HCT116 (cell line): ENCODE data around the gene TSSK6. TPM values are rescaled to one million over a fixed set of nuclear protein-coding genes. Genes with fewer than 3 reads are reported as not detected.
A peak's percentile ranks its signal among the peaks of the same experiment; 100 is the strongest.

Source experiments
- ATAC-seq: fragments of 200-7000 bp; cut with Tn5 transposase; 2 replicates; pipeline ENCODE4 v1.9.1; 2020; ENCODE audit warnings: mild to moderate bottlenecking, moderate library complexity
- BruUV-seq: library from RNA; stranded (reverse); fragments of 400-500 nt; replicated peaks from 2 replicates; lab custom pipeline; 2021; lab: Mats Ljungman, UMichigan
- CTCF ChIA-PET: fragments of 300-600 bp; sonication (Branson Sonifier 250); formaldehyde crosslinking; loops from one replicate; lab custom pipeline; 2021; ENCODE audit warnings: antibody characterized with exemption; lab: Charles Lee
- POLR2A ChIA-PET: fragments of 300-600, 350-600 bp; sonication (Branson Sonifier 250); formaldehyde crosslinking; loops from one replicate; lab custom pipeline; 2021; ENCODE audit warnings: antibody characterized with exemption; lab: Charles Lee
- RAD21 ChIA-PET, 2 experiments: fragments of 300-600 bp; sonication (Branson Sonifier 250); formaldehyde crosslinking; loops; one replicate each; lab custom pipeline; 2023; ENCODE audit warnings: low total read pairs in 2 of 2; ENCODE audit not compliant: uncharacterized antibody in 2 of 2, unreplicated experiment in 2 of 2, low non-redundant PET in 1 of 2; lab: Charles Lee
- DNase-seq: peaks from one replicate; pipeline ENCODE4 v3.0.0-alpha.2; 2010; ENCODE audit warnings: low read depth, low spot score
- H2AFZ ChIP-seq: fragments of 200-600 bp; shearing (Covaris generic), sonication (generic); 2 replicates; pipeline ENCODE4 v1.6.1; 2017; ENCODE audit warnings: low read depth, mixed run types, mixed read lengths, antibody characterized with exemption, low read length; ENCODE audit not compliant: poor library complexity, severe bottlenecking
- H3K27ac ChIP-seq: 2 replicates; pipeline ENCODE4 v1.5.1; 2012; ENCODE audit warnings: low read depth, low read length
- H3K27me3 ChIP-seq: fragments of 200-600 bp; sonication (generic); 2 replicates; pipeline ENCODE4 v1.6.1; 2016; ENCODE audit warnings: mixed run types, low read length, mixed read lengths; ENCODE audit not compliant: insufficient read depth
- H3K36me3 ChIP-seq, 2 experiments: fragments of 200-500 bp in 1 of 2; fragments of 200-600 bp in 1 of 2; sonication (Bioruptor generic) in 1 of 2; sonication (generic) in 1 of 2; 2 replicates each; pipeline versions ENCODE4 v1.5.1 to v1.6.1; 2014 to 2016; ENCODE audit warnings: low read length in 2 of 2, inconsistent platforms in 1 of 2, mixed read lengths in 1 of 2, mixed run types in 1 of 2; ENCODE audit not compliant: insufficient read depth in 2 of 2, control insufficient read depth in 1 of 2
- H3K4me1 ChIP-seq, 2 experiments: fragments of 200-600 bp in 1 of 2; sonication (generic) in 1 of 2; 2 replicates each; pipeline versions ENCODE4 v1.5.1 to v1.6.1; 2012 to 2017; ENCODE audit warnings: low read length in 2 of 2, inconsistent platforms in 1 of 2, mild to moderate bottlenecking in 1 of 2, mixed read lengths in 1 of 2, mixed run types in 1 of 2, moderate library complexity in 1 of 2; ENCODE audit not compliant: insufficient read depth in 2 of 2, control insufficient read depth in 1 of 2
- H3K4me2 ChIP-seq: fragments of 200-600 bp; sonication (generic); 2 replicates; pipeline ENCODE4 v1.6.1; 2017; ENCODE audit warnings: mixed run types, low read length, mixed read lengths
- H3K4me3 ChIP-seq, 2 experiments: fragments of 200-600 bp in 1 of 2; sonication (generic) in 1 of 2; replicated peaks in 1 of 2; 2 replicates each; pipeline ENCODE4 v1.5.1; 2011 to 2016; ENCODE audit warnings: low read length in 2 of 2, control low read depth in 1 of 2, low read depth in 1 of 2, mild to moderate bottlenecking in 1 of 2, mixed read lengths in 1 of 2, mixed run types in 1 of 2
- H3K79me2 ChIP-seq: fragments of 200-600 bp; sonication (generic); 2 replicates; pipeline ENCODE4 v1.6.1; 2017; ENCODE audit warnings: mild to moderate bottlenecking, mixed run types, low read length, moderate library complexity, mixed read lengths; ENCODE audit not compliant: insufficient read depth
- H3K9ac ChIP-seq: fragments of 200-600 bp; sonication (generic); 2 replicates; pipeline ENCODE4 v1.6.1; 2016; ENCODE audit warnings: low read length, mixed read lengths
- H3K9me2 ChIP-seq: fragments of 200-600 bp; sonication (generic), shearing (Covaris generic); 2 replicates; pipeline ENCODE4 v1.6.1; 2017; ENCODE audit warnings: mixed run types, mild to moderate bottlenecking, moderate library complexity; ENCODE audit not compliant: insufficient read depth
- H3K9me3 ChIP-seq, 2 experiments: fragments of 200-500 bp in 1 of 2; fragments of 200-600 bp in 1 of 2; sonication (Bioruptor generic) in 1 of 2; sonication (generic) in 1 of 2; 2 replicates each; pipeline ENCODE4 v1.6.1; 2014 to 2017; ENCODE audit warnings: low read length in 2 of 2, mixed read lengths in 2 of 2, inconsistent platforms in 1 of 2, low read depth in 1 of 2, mild to moderate bottlenecking in 1 of 2, mixed run types in 1 of 2, moderate library complexity in 1 of 2; ENCODE audit not compliant: control insufficient read depth in 1 of 2, insufficient read depth in 1 of 2
- H4K20me1 ChIP-seq: fragments of 200-600 bp; sonication (generic), shearing (Covaris generic); 2 replicates; pipeline ENCODE4 v1.6.1; 2017; ENCODE audit warnings: mixed run types, mild to moderate bottlenecking, moderate library complexity; ENCODE audit not compliant: insufficient read depth
- CEBPB ChIP-seq: IDR thresholded peaks from 2 replicates; pipeline ENCODE4 v1.6.1; 2012; ENCODE audit warnings: low read depth
- CTCF ChIP-seq, 3 experiments: fragments of 200-600 bp in 1 of 3; sonication (generic) in 1 of 3; IDR thresholded peaks in 2 of 3; conservative IDR thresholded peaks in 1 of 3; 2 replicates each; pipeline ENCODE4 v1.5.1; 2012 to 2017; ENCODE audit warnings: low read depth in 2 of 3, low read length in 2 of 3, antibody characterized with exemption in 1 of 3, borderline replicate concordance in 1 of 3, control low read depth in 1 of 3, mild to moderate bottlenecking in 1 of 3, mixed read lengths in 1 of 3, mixed run types in 1 of 3, moderate library complexity in 1 of 3; ENCODE audit not compliant: insufficient read depth in 1 of 3
- EGR1 ChIP-seq: IDR thresholded peaks from 2 replicates; pipeline ENCODE4 v1.6.1; 2012; ENCODE audit warnings: low read depth
- ELF1 ChIP-seq: IDR thresholded peaks from 2 replicates; pipeline ENCODE4 v1.6.1; 2012; ENCODE audit warnings: low read depth, borderline replicate concordance
- EZH2phosphoT487 ChIP-seq: fragments of 200-600 bp; IDR thresholded peaks from 2 replicates; pipeline ENCODE4 v1.6.1; 2018; ENCODE audit warnings: antibody characterized with exemption, borderline replicate concordance
- FOSL1 ChIP-seq: IDR thresholded peaks from 2 replicates; pipeline ENCODE4 v1.6.1; 2012; ENCODE audit warnings: low read depth
- JUND ChIP-seq: IDR thresholded peaks from 2 replicates; pipeline ENCODE4 v1.6.1; 2012
- SIN3A ChIP-seq: IDR thresholded peaks from 2 replicates; pipeline ENCODE4 v1.6.1; 2012; ENCODE audit warnings: low read depth
- SP1 ChIP-seq: IDR thresholded peaks from 2 replicates; pipeline ENCODE4 v1.6.1; 2012; ENCODE audit warnings: low read depth
- TCF7L2 ChIP-seq: IDR thresholded peaks from 2 replicates; pipeline ENCODE4 v1.7.0; 2011; ENCODE audit warnings: borderline replicate concordance, inconsistent platforms; ENCODE audit not compliant: insufficient read depth, insufficient read length; ENCODE audit errors: extremely low read depth
- intact Hi-C: fragments of 100-400 bp; cut with micrococcal nuclease; formaldehyde crosslinking; loops from 2 replicates; pipeline ENCODE4 v1.10.0; 2022
- total RNA-seq: library from RNA; stranded (reverse); gene quantifications from one replicate; pipeline ENCODE4 v1.2.1, GENCODE V29; 2021; ENCODE audit not compliant: unreplicated experiment

The TSSK6 gene
- total RNA-seq, 1 experiment from 2014 or later, result 4.1 TPM

- Histone ChIP-seq H3K9me3 (no peaks in the 10 kb centered on the region), H3K27me3 (no peaks in the 10 kb centered on the region), H3K4me3 (peak overlapping the region; percentile 69 to 98), H4K20me1 (no peaks in the 10 kb centered on the region), H3K79me2 (peaks cover 60% of the 10 kb centered on the region), H2AFZ (no peak overlapping the region), H3K27ac (peak overlapping the region; percentile 88), H3K4me2 (peak overlapping the region; percentile 89), H3K9me2 (no peaks in the 10 kb centered on the region), H3K4me1 (peaks cover 7 to 19% of the 10 kb centered on the region in 2 experiments), H3K9ac (peak overlapping the region; percentile 89), H3K36me3 (peaks cover 11 to 15% of the 10 kb centered on the region in 2 experiments; a peak in 3 of 4 replicates)
- DNase-seq, result no peak
- BruUV-seq, result TSS peak; percentile 63
- RAD21 ChIA-PET, result no interaction called here
- POLR2A ChIA-PET, result no interaction called here
- CTCF ChIA-PET, result interaction anchor here (0.8 to 1.3 kb wide), 3 partner anchors 15 to 37 kb away, joined by 3 read pairs; no protein-coding TSS in a partner anchor
- intact Hi-C loops, result no loop called here
- TF ChIP-seq SP1 (no peak), JUND (no peak), CEBPB (no peak), EZH2phosphoT487 (no peak), EGR1 (no peak), CTCF (IDR thresholded peaks at IDR 0.05 in 2 of 3, conservative IDR thresholded peaks at IDR 0.05 in 1 of 3; ENCODE audit: borderline replicate concordance in 1 of 3, insufficient read depth in 1 of 3, low read depth in 2 of 3, low read length in 2 of 3) (no peak), SIN3A (no peak), TCF7L2 (no peak), ELF1 (no peak), FOSL1 (no peak)
- ATAC-seq, result no peak
These were observed 1.9 kb upstream of the TSSK6 start for GRCh38 chr19:19517235-19517619.
